ENCODE measurements around the gene CTNNA3.
"Not testable (repeated sequence)": the region's sequence is repeated elsewhere in the genome, so short reads cannot be mapped to it uniquely, and the experiment has no call there.

Gene CTNNA3

GRCh38 chr10:66398669-66399068, 1297.3 kb downstream of the CTNNA3 start:
- Histone ChIP-seq H3K27ac (ENCODE audit: insufficient read depth, low read length, poor library complexity, severe bottlenecking) (no peak overlapping the region), H3K36me3 (ENCODE audit: control insufficient read depth, insufficient read depth, low read length) (no peaks in the 10 kb centered on the region), H3K9me3 (ENCODE audit: control insufficient read depth, low read length) (no peaks in the 10 kb centered on the region), H3K4me1 (ENCODE audit: control insufficient read depth, insufficient read depth, low read length, poor library complexity, severe bottlenecking) (no peaks in the 10 kb centered on the region), H3K27me3 (replicated peaks; ENCODE audit: control insufficient read depth, insufficient read depth, low read length, poor library complexity, severe bottlenecking) (no peaks in the 10 kb centered on the region), H3K4me3 (ENCODE audit: insufficient read depth, low read depth, low read length, poor library complexity, severe bottlenecking) (no peak overlapping the region)
- no peak for DNase-seq

DNA sequence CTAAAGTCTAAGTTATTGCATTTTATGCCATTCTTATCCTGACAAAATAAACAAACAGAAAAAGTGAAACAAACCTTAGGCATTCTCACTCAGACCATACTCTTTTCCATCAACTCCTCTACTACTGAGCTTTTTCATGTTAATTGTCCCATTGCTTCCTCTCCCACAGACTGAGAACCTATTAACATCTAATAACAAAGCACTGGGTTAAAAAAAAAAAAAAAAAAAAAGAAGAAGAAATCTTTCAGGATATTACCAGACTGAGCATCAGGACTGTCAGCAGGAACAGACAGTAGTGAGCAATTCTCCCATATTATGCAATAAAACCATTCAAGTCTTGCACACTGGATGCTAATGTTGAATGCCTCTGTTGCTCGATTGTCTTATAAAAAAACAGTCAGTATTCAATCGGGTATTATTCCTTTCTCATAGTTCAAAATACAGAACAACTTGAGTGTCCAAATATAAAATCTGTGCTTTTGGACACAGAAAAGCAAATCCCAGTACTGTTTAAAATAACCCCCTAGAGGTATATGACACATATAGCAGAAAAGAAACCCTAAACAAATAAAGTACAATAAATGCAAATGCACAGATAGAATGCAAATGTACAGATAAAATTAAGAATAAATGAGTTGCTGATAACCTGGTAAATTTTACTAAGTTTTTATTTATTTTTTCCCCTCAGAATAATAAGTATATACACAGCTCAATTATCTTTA, 1301.5 kb downstream of the CTNNA3 start:
- Histone ChIP-seq H3K36me3 (ENCODE audit: control insufficient read depth, insufficient read depth, low read length) (no peaks in the 10 kb centered on the region), H3K9me3 (ENCODE audit: control insufficient read depth, low read length) (no peaks in the 10 kb centered on the region), H3K4me1 (ENCODE audit: control insufficient read depth, insufficient read depth, low read length, poor library complexity, severe bottlenecking) (no peaks in the 10 kb centered on the region), H3K4me3 (ENCODE audit: insufficient read depth, low read depth, low read length, poor library complexity, severe bottlenecking) (no peak overlapping the region), H3K27ac (ENCODE audit: insufficient read depth, low read length, poor library complexity, severe bottlenecking) (no peak overlapping the region), H3K27me3 (replicated peaks; ENCODE audit: control insufficient read depth, insufficient read depth, low read length, poor library complexity, severe bottlenecking) (no peaks in the 10 kb centered on the region)
- no peak for DNase-seq

DNA sequence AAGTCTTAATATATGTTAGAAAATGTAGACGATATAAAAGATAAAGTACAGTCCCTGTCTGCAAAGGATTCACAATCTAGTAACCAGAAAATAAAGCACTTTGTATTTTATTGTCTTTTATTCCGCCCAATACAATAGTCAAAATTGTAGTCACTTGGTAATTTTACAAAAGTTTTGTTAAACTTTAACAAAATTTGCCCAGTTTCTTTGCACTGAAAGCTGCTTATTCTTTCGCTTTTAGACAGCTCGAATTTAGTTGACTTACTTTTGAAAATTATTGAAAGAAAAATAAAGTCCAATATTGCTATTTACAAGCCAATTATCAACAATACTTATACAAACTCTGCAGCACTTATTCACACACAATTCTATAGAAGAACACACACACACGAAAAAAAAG, 1305.1 kb downstream of the CTNNA3 start:
- DNase-seq = no peak
- no peak overlapping the region for H3K4me3 ChIP-seq (ENCODE audit: insufficient read depth, low read depth, low read length, poor library complexity, severe bottlenecking)
- no peak overlapping the region for H3K27ac ChIP-seq (ENCODE audit: insufficient read depth, low read length, poor library complexity, severe bottlenecking)
- no peaks in the 10 kb centered on the region for H3K27me3 ChIP-seq (replicated peaks; ENCODE audit: control insufficient read depth, insufficient read depth, low read length, poor library complexity, severe bottlenecking)
- no peaks in the 10 kb centered on the region for H3K4me1 ChIP-seq (ENCODE audit: control insufficient read depth, insufficient read depth, low read length, poor library complexity, severe bottlenecking)
- H3K9me3 ChIP-seq (ENCODE audit: control insufficient read depth, low read length) = no peaks in the 10 kb centered on the region
- no peaks in the 10 kb centered on the region for H3K36me3 ChIP-seq (ENCODE audit: control insufficient read depth, insufficient read depth, low read length)

DNA sequence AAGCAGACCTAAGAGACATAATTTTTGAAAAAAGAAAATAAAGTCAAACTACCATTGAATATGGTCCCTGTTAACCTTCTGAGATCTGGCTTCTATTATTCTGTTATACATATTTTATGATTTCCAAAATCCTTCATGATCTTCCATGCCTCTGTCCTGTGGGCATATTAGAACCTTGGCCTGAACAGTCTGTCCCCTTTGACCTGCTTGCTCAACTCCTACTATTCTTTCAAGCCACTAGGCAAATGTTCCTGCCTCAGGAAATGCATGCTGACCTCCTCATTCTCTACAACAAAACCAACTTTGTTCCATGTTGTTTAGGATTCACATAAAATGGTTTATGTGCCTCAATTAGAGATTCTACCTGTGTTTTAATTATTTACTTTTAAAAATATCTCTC, 1315.0 kb downstream of the CTNNA3 start:
- no peaks in the 10 kb centered on the region for H3K27me3 ChIP-seq (replicated peaks; ENCODE audit: control insufficient read depth, insufficient read depth, low read length, poor library complexity, severe bottlenecking)
- H3K27ac ChIP-seq (ENCODE audit: insufficient read depth, low read length, poor library complexity, severe bottlenecking) = no peak overlapping the region
- H3K4me1 ChIP-seq (ENCODE audit: control insufficient read depth, insufficient read depth, low read length, poor library complexity, severe bottlenecking) = no peaks in the 10 kb centered on the region
- no peak for DNase-seq
- no peak overlapping the region for H3K4me3 ChIP-seq (ENCODE audit: insufficient read depth, low read depth, low read length, poor library complexity, severe bottlenecking)
- no peaks in the 10 kb centered on the region for H3K36me3 ChIP-seq (ENCODE audit: control insufficient read depth, insufficient read depth, low read length)
- no peaks in the 10 kb centered on the region for H3K9me3 ChIP-seq (ENCODE audit: control insufficient read depth, low read length)

GRCh38 chr10:66378117-66378876, 1317.7 kb downstream of the CTNNA3 start:
- H3K4me3 ChIP-seq (ENCODE audit: insufficient read depth, low read depth, low read length, poor library complexity, severe bottlenecking) = no peak overlapping the region
- H3K4me1 ChIP-seq (ENCODE audit: control insufficient read depth, insufficient read depth, low read length, poor library complexity, severe bottlenecking) = no peaks in the 10 kb centered on the region
- no peaks in the 10 kb centered on the region for H3K9me3 ChIP-seq (ENCODE audit: control insufficient read depth, low read length)
- H3K36me3 ChIP-seq (ENCODE audit: control insufficient read depth, insufficient read depth, low read length) = no peaks in the 10 kb centered on the region
- H3K27ac ChIP-seq (ENCODE audit: insufficient read depth, low read length, poor library complexity, severe bottlenecking) = no peak overlapping the region
- DNase-seq = no peak
- no peaks in the 10 kb centered on the region for H3K27me3 ChIP-seq (replicated peaks; ENCODE audit: control insufficient read depth, insufficient read depth, low read length, poor library complexity, severe bottlenecking)

GRCh38 chr10:66368146-66368545, 1327.8 kb downstream of the CTNNA3 start:
- Histone ChIP-seq H3K36me3 (ENCODE audit: control insufficient read depth, insufficient read depth, low read length) (no peaks in the 10 kb centered on the region), H3K27ac (ENCODE audit: insufficient read depth, low read length, poor library complexity, severe bottlenecking) (no peak overlapping the region), H3K4me1 (ENCODE audit: control insufficient read depth, insufficient read depth, low read length, poor library complexity, severe bottlenecking) (no peaks in the 10 kb centered on the region), H3K9me3 (ENCODE audit: control insufficient read depth, low read length) (no peaks in the 10 kb centered on the region), H3K27me3 (replicated peaks; ENCODE audit: control insufficient read depth, insufficient read depth, low read length, poor library complexity, severe bottlenecking) (no peaks in the 10 kb centered on the region), H3K4me3 (ENCODE audit: insufficient read depth, low read depth, low read length, poor library complexity, severe bottlenecking) (no peak overlapping the region)
- DNase-seq = no peak

DNA sequence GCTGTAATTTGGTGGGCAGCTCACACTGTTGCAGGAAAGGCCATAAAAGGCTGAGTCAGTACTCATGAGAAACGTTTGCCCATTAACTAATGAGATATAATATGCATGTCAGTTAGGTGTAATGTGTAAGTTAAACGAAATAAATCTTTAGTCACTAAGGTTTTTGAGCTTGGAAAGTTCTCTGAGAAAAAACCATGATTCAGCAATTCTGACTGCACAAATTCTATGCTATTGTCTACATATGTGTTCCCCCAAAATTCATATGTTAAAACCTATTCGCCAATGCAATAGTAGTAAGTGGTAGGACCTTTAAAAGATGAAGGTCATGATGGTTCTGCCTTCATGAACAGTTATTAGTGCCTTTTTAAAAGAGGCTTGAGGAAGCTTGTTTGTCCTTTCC, 1329.8 kb downstream of the CTNNA3 start:
- no peaks in the 10 kb centered on the region for H3K4me1 ChIP-seq (ENCODE audit: control insufficient read depth, insufficient read depth, low read length, poor library complexity, severe bottlenecking)
- no peak for DNase-seq
- H3K36me3 ChIP-seq (ENCODE audit: control insufficient read depth, insufficient read depth, low read length) = no peaks in the 10 kb centered on the region
- H3K4me3 ChIP-seq (ENCODE audit: insufficient read depth, low read depth, low read length, poor library complexity, severe bottlenecking) = no peak overlapping the region
- no peaks in the 10 kb centered on the region for H3K9me3 ChIP-seq (ENCODE audit: control insufficient read depth, low read length)
- no peak overlapping the region for H3K27ac ChIP-seq (ENCODE audit: insufficient read depth, low read length, poor library complexity, severe bottlenecking)
- H3K27me3 ChIP-seq (replicated peaks; ENCODE audit: control insufficient read depth, insufficient read depth, low read length, poor library complexity, severe bottlenecking) = no peaks in the 10 kb centered on the region

- DNase-seq = no peak
- Histone ChIP-seq H3K4me1 (ENCODE audit: control insufficient read depth, insufficient read depth, low read length, poor library complexity, severe bottlenecking) (no peaks in the 10 kb centered on the region), H3K36me3 (ENCODE audit: control insufficient read depth, insufficient read depth, low read length) (no peaks in the 10 kb centered on the region)
These were observed 1330.3 kb downstream of the CTNNA3 start for GRCh38 chr10:66365686-66366085.

GRCh38 chr10:66362522-66362921, 1333.5 kb downstream of the CTNNA3 start:
- Histone ChIP-seq H3K4me3 (ENCODE audit: insufficient read depth, low read depth, low read length, poor library complexity, severe bottlenecking) (no peak overlapping the region), H3K27ac (ENCODE audit: insufficient read depth, low read length, poor library complexity, severe bottlenecking) (no peak overlapping the region), H3K4me1 (ENCODE audit: control insufficient read depth, insufficient read depth, low read length, poor library complexity, severe bottlenecking) (no peaks in the 10 kb centered on the region), H3K27me3 (replicated peaks; ENCODE audit: control insufficient read depth, insufficient read depth, low read length, poor library complexity, severe bottlenecking) (no peaks in the 10 kb centered on the region), H3K9me3 (ENCODE audit: control insufficient read depth, low read length) (no peaks in the 10 kb centered on the region), H3K36me3 (ENCODE audit: control insufficient read depth, insufficient read depth, low read length) (no peaks in the 10 kb centered on the region)
- no peak for DNase-seq

More at GRCh38 chr10:66365686-66366085, 1330.3 kb downstream of the CTNNA3 start:
- H3K27ac ChIP-seq (ENCODE audit: insufficient read depth, low read length, poor library complexity, severe bottlenecking) = no peak overlapping the region
- no peaks in the 10 kb centered on the region for H3K9me3 ChIP-seq (ENCODE audit: control insufficient read depth, low read length)
- no peak overlapping the region for H3K4me3 ChIP-seq (ENCODE audit: insufficient read depth, low read depth, low read length, poor library complexity, severe bottlenecking)
- no peaks in the 10 kb centered on the region for H3K27me3 ChIP-seq (replicated peaks; ENCODE audit: control insufficient read depth, insufficient read depth, low read length, poor library complexity, severe bottlenecking)

DNA sequence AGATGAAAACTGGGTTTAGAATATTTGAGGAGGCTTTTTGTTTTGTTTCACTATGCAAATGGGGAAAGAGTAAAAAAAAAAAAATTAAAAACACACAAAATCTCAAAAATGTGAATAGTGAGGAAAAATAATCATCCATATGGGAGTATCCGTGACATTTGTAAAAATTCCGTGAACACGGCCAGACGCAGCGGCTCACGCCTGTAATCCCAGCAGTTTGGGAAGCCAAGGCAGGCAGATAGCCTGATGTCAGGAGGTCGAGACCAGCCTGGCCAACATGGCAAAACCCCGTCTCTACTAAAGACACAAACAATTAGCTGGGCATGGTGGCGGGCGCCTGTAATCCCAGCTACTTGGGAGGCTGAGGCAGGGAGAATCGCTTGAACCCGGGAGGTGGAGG, 1342.2 kb downstream of the CTNNA3 start:
- not testable (repeated sequence) for DNase-seq; H3K9me3 ChIP-seq (ENCODE audit: control insufficient read depth, low read length); H3K27me3 ChIP-seq (replicated peaks; ENCODE audit: control insufficient read depth, insufficient read depth, low read length, poor library complexity, severe bottlenecking); H3K4me3 ChIP-seq (ENCODE audit: insufficient read depth, low read depth, low read length, poor library complexity, severe bottlenecking); H3K4me1 ChIP-seq (ENCODE audit: control insufficient read depth, insufficient read depth, low read length, poor library complexity, severe bottlenecking); H3K27ac ChIP-seq (ENCODE audit: insufficient read depth, low read length, poor library complexity, severe bottlenecking); H3K36me3 ChIP-seq (ENCODE audit: control insufficient read depth, insufficient read depth, low read length)
